Measurements from ENCODE around the gene IMPDH2.

The IMPDH2 gene

DNA sequence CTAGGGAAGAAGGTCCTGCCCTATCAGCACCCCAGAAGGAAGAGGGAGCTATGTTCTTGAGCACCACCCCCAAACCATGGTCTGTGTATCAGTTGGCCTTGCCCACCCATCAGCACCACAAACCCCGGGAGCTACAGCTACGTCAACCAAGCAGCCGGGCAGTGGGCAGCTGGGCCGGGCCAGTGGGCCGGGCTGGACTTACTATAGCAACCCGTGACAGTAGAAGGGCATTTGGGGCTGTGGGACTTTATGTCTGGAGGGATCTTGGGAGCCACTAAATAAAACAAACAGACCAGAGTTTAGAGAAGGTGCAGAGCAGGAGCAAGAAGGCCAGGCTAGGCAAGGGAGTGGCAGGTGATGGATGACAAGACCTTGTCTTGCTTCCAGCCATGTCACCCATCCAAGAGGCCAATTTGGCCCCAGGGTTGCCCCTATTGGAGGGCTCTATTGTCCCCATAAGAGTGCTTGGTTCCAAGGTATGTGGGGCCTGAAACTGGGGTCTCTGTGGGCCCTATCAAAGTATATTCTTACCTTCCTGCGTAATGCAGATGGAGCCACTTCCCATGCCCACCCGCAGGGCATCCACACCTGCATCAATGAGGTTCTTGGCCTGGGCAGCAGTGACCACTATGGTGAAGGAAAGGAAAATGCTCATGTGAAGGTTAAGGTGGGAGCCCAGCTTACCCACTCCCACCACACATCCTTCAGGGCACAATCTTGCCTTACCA lies 3.2 kb downstream of the IMPDH2 start:
- H3K9me3 Mint-ChIP-seq, result no peaks in the 10 kb centered on the region
- H3K4me3 Mint-ChIP-seq, result peak overlapping the region; percentile 98
- peak overlapping the region; percentile 71 for H3K27ac Mint-ChIP-seq
- H3K36me3 Mint-ChIP-seq (ENCODE audit: low read depth), result peaks cover 72% of the 10 kb centered on the region
- peaks cover 68% of the 10 kb centered on the region for H3K4me1 Mint-ChIP-seq (ENCODE audit: low read depth)
- H3K27me3 Mint-ChIP-seq, result no peaks in the 10 kb centered on the region

DNA sequence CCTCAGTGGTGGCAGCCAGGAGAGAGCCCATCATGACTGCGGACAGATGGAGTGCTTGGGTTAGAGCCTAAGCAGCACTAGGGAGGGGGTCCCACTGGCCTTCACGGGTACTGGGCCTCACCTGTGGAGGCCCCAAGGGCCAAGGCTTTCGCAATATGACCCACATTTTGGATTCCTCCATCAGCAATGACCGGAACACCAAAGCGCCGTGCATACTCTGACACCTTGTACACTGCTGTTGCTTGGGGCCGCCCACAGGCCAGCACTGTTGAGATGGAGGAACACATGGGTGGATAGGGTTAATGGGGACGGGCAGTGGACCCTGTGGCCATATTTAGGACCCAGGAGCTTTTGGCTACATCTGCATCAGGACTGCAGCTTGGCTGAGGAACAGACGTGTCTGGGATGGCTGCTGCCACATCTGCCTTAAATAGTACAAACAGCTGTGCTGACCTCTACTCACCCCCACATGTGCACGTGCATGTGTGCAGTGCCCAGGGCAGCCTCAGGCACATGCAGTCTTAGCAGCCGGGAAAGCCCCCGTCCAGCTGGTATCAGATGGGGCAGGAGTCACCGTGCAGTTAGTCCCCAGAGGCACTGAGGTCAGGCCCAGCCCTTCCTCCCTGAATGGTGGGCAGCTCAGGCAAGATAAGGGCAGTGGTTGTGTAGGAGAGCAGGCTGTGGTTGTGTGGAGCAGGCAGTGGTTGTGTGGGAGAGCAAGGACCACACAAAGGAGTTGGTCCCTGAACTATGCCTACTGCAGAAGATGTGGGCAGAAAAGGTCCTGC lies 4.0 kb downstream of the IMPDH2 start:
- H3K9me3 Mint-ChIP-seq, result no peaks in the 10 kb centered on the region
- peak overlapping the region; percentile 91 for H3K4me3 Mint-ChIP-seq
- no peaks in the 10 kb centered on the region for H3K27me3 Mint-ChIP-seq
- H3K36me3 Mint-ChIP-seq (ENCODE audit: low read depth), result peaks cover 72% of the 10 kb centered on the region
- H3K27ac Mint-ChIP-seq, result peak overlapping the region; percentile 71
- H3K4me1 Mint-ChIP-seq (ENCODE audit: low read depth), result peaks cover 70% of the 10 kb centered on the region

DNA sequence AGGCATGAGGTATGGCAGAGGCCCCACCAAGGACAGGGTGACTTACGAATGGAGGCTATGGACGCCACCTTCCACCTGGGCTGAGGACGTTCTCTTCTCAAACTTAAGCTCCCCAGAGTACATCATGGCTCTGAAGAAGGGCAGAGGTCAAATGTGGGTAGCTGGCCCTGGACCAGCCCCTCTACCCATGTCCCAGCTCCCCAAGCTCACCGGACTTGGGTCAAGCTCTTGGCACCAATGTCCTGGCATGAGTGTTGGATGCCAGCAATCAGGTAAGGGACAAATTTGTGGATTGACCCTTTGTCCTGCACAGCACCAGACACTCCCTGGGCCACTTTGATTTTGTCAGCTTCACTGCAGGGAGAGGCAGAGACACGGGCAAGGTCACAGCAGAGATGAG lies 4.7 kb downstream of the IMPDH2 start:
- H3K27me3 Mint-ChIP-seq, result no peaks in the 10 kb centered on the region
- H3K4me1 Mint-ChIP-seq (ENCODE audit: low read depth), result peaks cover 71% of the 10 kb centered on the region
- peaks cover 66% of the 10 kb centered on the region for H3K36me3 Mint-ChIP-seq (ENCODE audit: low read depth)
- H3K27ac Mint-ChIP-seq, result peak overlapping the region; percentile 71
- no peaks in the 10 kb centered on the region for H3K9me3 Mint-ChIP-seq
- peak overlapping the region; percentile 91 for H3K4me3 Mint-ChIP-seq

DNA sequence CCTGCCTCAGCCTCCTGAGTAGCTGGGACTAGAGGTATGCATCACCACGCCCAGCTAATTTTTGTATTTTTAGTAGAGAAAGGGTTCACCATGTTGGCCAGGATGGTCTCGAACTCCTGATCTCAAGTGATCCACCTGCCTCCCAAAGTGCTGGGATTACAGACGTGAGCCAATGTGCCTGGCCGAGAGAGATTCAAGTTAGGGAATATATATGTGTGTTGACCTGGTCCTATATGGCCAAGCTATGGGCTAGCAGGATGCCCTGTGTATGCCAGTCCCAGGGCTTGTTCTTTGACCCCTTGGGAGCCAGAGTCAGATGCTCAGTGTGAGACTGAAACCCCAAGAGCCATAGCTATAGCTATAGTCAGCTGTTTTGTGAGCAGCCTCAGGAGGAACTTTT lies 5.4 kb downstream of the IMPDH2 start:
- Mint-ChIP-seq H3K27me3 (no peaks in the 10 kb centered on the region), H3K4me1 (ENCODE audit: low read depth) (peaks cover 73% of the 10 kb centered on the region), H3K27ac (peak overlapping the region; percentile 49), H3K4me3 (peak overlapping the region; percentile 91), H3K9me3 (no peaks in the 10 kb centered on the region), H3K36me3 (ENCODE audit: low read depth) (peaks cover 61% of the 10 kb centered on the region)

DNA sequence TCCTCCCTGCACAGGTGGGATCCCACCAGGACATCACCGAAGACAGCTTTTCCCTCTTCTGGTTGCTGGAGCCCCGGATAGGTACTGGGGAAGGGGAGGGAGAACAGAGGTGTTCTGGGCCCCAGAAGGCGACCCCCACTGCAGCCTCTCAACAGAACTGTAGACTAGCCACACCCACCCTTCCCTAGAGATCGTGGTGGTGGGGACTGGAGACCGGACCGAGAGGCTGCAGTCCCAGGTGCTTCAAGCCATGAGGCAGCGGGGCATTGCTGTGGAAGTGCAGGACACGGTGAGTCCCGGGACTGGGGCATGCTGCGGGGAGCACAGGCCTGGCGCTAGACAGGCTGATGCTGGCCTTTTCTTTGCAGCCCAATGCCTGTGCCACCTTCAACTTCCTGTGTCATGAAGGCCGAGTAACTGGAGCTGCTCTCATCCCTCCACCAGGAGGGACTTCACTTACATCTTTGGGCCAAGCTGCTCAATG lies 6.5 kb downstream of the IMPDH2 start:
- peak overlapping the region; percentile 91 for H3K4me3 Mint-ChIP-seq
- peak overlapping the region; percentile 95 for H3K27ac Mint-ChIP-seq
- no peaks in the 10 kb centered on the region for H3K9me3 Mint-ChIP-seq
- no peaks in the 10 kb centered on the region for H3K27me3 Mint-ChIP-seq
- H3K36me3 Mint-ChIP-seq (ENCODE audit: low read depth), result peaks cover 50% of the 10 kb centered on the region
- H3K4me1 Mint-ChIP-seq (ENCODE audit: low read depth), result peaks cover 69% of the 10 kb centered on the region

DNA sequence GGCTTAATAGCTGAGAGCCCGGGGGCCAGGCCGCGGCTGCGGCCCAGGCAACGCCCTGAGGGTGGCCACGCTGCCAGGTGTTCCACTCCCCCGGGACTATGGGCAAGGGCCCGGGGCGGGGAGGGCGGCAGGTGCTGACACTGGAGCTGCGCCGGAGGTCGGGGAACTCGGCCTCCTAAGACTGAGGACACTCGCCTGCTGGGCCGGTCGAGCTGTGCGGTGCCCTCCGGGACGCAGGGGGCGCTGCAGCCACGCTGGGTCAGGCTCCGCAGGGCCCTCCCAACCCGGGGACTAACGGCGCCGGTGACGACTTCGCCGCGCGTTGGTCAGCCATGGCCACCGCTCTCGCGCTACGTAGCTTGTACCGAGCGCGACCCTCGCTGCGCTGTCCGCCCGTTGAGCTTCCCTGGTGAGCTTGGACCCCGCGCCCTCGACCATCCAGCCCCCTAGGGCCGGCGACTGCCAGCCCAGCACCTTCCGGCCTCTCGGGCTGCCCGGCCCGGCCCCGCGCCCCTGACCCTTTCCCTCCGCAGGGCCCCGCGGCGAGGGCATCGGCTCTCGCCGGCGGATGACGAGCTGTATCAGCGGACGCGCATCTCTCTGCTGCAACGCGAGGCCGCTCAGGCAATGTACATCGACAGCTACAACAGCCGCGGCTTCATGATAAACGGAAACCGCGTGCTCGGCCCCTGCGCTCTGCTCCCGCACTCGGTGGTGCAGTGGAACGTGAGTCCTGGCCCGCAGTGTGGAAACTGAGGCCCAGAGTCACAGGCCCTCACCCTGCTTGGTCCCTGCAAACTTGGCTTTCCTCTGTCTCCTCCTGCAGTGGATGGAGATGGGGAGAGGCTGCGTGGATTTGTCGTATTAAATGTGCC lies 7.1 kb downstream of the IMPDH2 start, which contains the start of gene NDUFAF3:
Gene NDUFAF3, plus strand, starts transcription at position 309 of the 875 bp plus-strand sequence. Its CDS starts 24 bp downstream, at position 333.
- Mint-ChIP-seq H3K27ac (peak within 1 kb of the TSS; percentile 95), H3K4me3 (peak within 1 kb of the TSS; percentile 91), H3K4me1 (ENCODE audit: low read depth) (peaks cover 68% of the 10 kb centered on the region), H3K36me3 (ENCODE audit: low read depth) (peaks cover 44% of the 10 kb centered on the region), H3K27me3 (no peaks in the 10 kb centered on the region), H3K9me3 (no peaks in the 10 kb centered on the region)

DNA sequence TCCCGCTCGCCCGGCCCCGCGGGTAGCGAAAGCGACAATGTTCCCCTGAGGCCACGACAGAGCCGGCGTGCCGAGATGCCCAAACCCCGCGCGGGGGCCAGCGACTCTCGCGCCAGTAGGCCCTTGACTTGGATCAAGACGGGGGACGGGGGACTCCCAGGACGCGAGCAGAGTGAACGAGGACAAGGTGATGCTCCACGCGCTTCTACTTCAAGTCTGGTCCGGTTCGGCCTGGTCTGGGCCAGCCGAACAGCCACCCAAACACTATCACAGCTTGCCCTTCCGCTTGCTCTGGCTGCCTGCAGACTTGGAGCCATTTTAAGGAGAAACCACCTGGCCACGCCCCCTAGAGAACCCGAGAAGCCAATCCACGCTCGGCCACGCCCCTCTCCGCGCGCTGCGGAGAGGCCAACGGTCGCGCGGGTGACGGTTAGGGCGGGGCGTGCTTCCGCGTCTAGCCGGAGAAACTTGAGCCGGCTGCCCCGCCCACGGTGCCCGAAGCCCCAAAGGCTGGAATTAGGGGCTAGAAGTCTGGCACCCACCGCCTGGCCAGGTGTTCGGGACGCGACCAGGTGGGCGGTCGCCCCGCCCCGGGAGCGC lies 7.9 kb downstream of the IMPDH2 start:
- peaks cover 61% of the 10 kb centered on the region for H3K4me1 Mint-ChIP-seq (ENCODE audit: low read depth)
- peaks cover 37% of the 10 kb centered on the region for H3K36me3 Mint-ChIP-seq (ENCODE audit: low read depth)
- H3K9me3 Mint-ChIP-seq, result no peaks in the 10 kb centered on the region
- H3K27me3 Mint-ChIP-seq, result no peaks in the 10 kb centered on the region
- peak overlapping the region; percentile 91 for H3K4me3 Mint-ChIP-seq
- peak overlapping the region; percentile 95 for H3K27ac Mint-ChIP-seq

DNA sequence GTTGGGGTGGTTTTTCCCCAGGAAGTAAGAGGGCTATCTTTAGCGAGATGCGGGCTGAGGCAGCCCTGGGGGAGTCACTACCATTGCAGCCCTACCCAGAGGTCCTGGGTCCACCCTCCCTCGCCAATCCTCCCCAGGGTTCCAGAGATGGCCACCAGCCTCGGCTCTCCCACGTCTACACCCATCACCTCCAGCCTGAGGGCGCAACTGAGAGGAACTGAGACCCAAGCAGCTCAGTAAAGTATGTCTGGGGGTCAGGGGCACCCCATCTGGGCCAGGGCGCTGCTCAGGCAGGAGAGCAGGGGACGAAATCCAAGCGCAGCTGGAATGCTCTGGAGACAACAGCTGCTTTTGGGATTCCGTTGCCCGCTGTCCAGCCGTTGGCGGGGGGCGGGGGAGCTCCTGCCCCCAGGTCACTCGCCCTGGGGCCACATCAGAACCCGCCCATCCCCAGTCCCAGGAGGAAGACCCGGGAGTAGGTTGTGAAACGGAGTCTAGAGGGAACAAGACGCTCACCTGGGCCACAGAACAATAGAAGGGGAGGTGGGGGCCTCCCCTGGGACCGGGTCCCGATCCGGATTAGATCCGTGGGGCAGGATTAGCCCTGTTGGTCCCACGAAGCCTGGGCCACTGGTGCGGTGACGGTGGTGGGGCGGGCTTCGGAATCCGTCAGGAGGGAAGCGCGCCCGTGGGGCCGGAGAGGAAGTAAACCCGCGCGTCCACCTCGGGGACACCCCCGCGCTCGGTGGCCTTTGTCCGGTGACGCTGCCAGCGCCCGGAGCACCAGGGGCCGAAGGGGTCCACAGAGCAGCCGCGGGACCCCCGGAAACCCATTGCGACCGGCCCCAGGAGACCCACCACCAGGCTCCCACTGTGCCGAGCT lies 8.6 kb downstream of the IMPDH2 start:
- Mint-ChIP-seq H3K4me1 (ENCODE audit: low read depth) (peaks cover 54% of the 10 kb centered on the region), H3K36me3 (ENCODE audit: low read depth) (peaks cover 33% of the 10 kb centered on the region)

DNA sequence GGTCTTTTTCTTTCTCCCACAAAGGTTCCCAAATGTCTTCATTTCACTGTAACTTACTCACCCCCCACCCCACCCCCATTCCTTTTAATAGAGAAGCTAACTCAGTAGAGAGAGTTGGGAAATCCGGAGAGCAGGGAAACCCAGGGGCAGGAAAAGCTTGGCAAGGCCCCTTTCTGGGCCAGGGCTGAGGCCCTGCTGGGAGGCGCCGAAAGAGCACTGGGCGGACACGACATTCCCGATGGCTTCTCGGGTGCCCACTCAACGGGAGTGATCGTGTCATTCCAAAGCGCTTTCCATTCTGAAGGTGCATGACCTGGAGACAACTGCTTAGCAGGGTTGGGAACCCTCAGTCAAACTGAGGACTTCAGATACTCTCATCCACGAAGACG lies 9.3 kb downstream of the IMPDH2 start:
- Mint-ChIP-seq H3K36me3 (ENCODE audit: low read depth) (peaks cover 33% of the 10 kb centered on the region), H3K27ac (peak overlapping the region; percentile 86), H3K9me3 (no peaks in the 10 kb centered on the region), H3K27me3 (no peaks in the 10 kb centered on the region), H3K4me3 (peak overlapping the region; percentile 91), H3K4me1 (ENCODE audit: low read depth) (peaks cover 48% of the 10 kb centered on the region)

More for the DNA sequence above, 8.6 kb downstream of the IMPDH2 start:
- peak overlapping the region; percentile 91 for H3K4me3 Mint-ChIP-seq
- no peaks in the 10 kb centered on the region for H3K9me3 Mint-ChIP-seq
- H3K27ac Mint-ChIP-seq, result peak overlapping the region; percentile 95
- no peaks in the 10 kb centered on the region for H3K27me3 Mint-ChIP-seq

DNA sequence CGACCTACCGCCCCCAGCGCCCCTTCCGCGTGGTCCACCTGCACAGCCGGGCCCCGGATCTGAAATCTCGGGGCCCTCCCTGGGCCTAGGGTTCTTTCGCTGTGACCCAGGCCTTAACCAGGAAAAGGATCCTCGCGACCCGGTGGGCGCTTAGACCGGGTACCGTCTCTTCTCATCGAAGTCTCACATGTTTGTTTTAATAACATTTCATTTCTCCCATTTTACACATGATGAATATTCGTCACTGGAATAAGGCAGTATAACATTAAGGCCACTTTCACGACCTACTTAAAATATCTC lies 10.5 kb downstream of the IMPDH2 start:
- no peaks in the 10 kb centered on the region for H3K27me3 Mint-ChIP-seq
- H3K9me3 Mint-ChIP-seq, result no peaks in the 10 kb centered on the region
- H3K27ac Mint-ChIP-seq, result peak overlapping the region; percentile 88
- H3K4me3 Mint-ChIP-seq, result peak overlapping the region; percentile 91
- H3K36me3 Mint-ChIP-seq (ENCODE audit: low read depth), result peaks cover 24% of the 10 kb centered on the region
- H3K4me1 Mint-ChIP-seq (ENCODE audit: low read depth), result peaks cover 37% of the 10 kb centered on the region

DNA sequence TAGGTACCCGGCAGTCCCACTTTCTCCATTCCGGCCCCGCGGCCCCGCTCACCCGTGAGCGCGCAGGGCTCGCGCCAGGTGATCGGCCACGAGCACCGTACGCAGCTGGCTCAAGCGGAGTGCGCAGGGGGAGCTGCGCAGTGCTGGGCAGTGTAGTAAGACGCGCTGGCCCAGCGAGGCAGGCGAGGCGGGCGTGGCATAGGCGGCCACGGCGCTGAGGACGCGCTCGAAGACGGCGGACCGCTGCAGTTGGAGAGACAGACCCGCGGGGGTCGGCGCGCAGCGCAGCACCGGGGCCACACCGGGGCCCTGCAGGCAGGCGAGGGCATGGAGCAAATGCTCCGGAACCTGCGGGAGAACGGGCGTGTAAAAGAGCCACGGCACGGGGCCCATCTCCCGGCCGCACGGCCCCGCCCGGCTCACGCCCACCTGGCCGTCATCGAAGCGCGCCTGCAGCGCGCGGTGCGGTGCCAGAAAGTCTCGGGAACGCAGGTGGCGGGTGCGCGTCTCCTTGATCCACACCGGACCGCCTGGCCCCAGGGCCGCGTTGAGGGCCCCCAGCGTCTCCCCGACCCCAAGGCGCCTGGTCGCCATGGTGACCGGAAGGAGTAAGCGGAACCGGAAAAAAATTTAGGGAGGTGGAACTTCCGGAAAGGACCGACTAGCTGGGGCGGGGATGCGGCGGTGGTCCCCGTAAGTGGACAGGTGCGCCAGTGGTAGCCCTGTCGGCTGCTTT lies 11.1 kb downstream of the IMPDH2 start, which contains the start of gene DALRD3:
Gene DALRD3, minus strand, starts transcription at position 610 of the 736 bp plus-strand sequence. Its CDS starts 16 bp downstream, at position 594.
- Mint-ChIP-seq H3K27me3 (no peaks in the 10 kb centered on the region), H3K4me3 (peak within 1 kb of the TSS; percentile 91), H3K36me3 (ENCODE audit: low read depth) (peaks cover 21% of the 10 kb centered on the region), H3K27ac (peak within 1 kb of the TSS; percentile 88), H3K9me3 (no peaks in the 10 kb centered on the region), H3K4me1 (ENCODE audit: low read depth) (peaks cover 31% of the 10 kb centered on the region)

DNA sequence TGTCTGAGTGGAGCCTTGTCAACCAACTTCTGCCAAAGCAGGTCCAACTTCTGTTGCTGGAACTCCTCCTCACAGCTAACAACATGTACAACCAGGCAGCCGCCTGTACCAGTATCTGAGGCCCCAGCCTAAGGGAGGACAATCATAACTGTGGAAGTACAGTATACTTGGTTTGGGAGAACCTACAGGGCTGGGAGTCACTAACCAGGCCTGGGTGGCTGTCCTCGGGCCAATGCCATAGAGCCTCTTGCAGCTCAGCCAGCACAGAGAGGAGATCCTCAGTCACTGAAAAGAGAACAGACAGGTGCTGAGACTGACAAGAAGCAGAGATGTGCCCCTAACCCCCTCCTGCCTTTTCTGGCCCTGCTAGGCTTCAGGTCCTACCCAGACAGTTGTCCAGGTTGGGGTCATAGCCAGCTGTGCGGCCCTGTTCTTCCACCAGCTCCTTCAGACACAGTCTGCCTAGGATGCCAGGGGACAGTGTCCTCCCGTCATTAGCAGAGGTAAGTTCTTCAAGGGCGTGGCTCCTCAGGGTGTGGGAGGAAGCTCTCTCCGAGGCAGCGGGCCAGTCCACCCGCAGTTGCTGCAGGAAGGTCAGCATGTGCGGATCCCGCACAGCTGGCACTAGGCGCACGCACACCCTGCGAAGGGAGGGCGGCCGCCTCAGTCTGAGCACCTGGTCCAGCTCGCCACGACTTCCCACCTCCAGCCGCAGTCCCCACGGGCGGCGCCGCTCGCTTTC lies 11.8 kb downstream of the IMPDH2 start:
- Mint-ChIP-seq H3K4me1 (ENCODE audit: low read depth) (peaks cover 27% of the 10 kb centered on the region), H3K9me3 (no peaks in the 10 kb centered on the region), H3K4me3 (peak overlapping the region; percentile 84), H3K27me3 (no peaks in the 10 kb centered on the region), H3K36me3 (ENCODE audit: low read depth) (peaks cover 14% of the 10 kb centered on the region), H3K27ac (peak overlapping the region; percentile 49)
